ENCODE results near the gene PCDHGB6.
"Not testable (repeated sequence)": the region's sequence is repeated elsewhere in the genome, so short reads cannot be mapped to it uniquely, and the experiment has no call there.

The PCDHGB6 gene

DNA sequence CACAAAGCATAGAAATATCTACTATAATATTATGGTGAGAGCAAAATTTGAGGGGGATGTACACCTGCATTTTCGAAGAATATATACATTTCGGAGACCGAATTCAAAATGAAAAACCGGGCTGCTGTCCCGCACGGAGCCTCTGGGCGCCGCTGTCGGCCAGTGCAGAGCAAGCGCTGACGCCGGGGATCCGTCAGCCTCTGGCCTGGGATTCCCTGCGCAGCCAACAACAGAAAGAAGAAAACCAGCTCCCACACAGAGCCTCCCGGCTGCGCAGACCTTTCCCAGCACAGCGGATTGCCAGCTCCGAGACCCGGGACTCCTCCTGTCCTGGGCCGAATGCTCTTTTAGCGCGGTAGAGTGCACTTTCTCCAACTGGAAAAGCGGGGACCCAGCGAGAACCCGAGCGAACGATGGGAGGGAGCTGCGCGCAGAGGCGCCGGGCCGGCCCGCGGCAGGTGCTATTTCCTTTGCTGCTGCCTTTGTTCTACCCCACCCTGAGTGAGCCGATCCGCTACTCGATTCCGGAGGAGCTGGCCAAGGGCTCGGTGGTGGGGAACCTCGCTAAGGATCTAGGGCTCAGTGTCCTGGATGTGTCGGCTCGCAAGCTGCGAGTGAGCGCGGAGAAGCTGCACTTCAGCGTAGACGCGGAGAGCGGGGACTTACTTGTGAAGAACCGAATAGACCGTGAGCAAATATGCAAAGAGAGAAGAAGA is at the start of gene PCDHGB6:
Gene PCDHGB6, plus strand, starts transcription at position 232 of the 716 bp plus-strand sequence. Its CDS starts 182 bp downstream, at position 414.
- DNase-seq: not testable (repeated sequence)

GRCh38 chr5:141359790-141360426 is 47.9 kb upstream of the PCDHGB6 start, which contains the start of gene PCDHGB2:
PCDHGB2 (plus strand) TSS chr5:141359994; CDS start chr5:141360136, 142 bp downstream.
- peak; percentile 29 for DNase-seq

DNA sequence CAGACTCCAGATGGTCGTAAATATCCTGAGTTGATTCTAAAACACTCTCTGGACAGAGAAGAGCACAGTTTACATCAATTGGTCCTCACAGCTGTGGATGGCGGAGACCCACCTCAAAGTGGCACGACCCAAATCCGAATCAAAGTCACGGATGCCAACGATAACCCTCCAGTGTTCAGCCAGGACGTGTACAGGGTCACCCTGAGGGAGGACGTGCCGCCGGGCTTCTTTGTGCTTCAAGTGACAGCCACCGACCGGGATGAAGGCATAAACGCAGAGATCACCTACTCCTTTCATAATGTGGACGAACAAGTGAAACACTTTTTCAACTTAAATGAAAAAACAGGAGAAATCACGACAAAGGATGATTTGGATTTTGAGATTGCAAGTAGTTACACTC is 47.1 kb upstream of the PCDHGB6 start:
- DNase-seq: no peak

DNA sequence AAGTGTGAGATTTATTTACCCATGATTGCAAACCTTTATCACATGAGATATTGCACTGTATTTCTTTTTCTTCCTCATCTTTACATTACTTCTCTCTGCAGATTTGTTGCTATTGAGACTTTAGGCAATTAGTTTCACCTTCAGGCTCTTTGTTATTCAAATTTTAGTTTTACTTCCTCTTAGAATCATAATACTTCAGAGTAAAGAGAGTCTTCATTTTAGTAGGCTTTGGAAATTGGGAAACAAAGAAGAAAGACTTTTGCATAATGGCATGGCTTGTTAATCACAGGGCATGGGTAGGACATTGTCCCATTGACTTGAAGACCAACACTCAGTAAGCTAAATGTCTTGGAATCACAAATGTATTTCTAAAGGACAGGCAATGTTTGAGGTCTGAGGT is 45.1 kb upstream of the PCDHGB6 start:
- DNase-seq: no peak

DNA sequence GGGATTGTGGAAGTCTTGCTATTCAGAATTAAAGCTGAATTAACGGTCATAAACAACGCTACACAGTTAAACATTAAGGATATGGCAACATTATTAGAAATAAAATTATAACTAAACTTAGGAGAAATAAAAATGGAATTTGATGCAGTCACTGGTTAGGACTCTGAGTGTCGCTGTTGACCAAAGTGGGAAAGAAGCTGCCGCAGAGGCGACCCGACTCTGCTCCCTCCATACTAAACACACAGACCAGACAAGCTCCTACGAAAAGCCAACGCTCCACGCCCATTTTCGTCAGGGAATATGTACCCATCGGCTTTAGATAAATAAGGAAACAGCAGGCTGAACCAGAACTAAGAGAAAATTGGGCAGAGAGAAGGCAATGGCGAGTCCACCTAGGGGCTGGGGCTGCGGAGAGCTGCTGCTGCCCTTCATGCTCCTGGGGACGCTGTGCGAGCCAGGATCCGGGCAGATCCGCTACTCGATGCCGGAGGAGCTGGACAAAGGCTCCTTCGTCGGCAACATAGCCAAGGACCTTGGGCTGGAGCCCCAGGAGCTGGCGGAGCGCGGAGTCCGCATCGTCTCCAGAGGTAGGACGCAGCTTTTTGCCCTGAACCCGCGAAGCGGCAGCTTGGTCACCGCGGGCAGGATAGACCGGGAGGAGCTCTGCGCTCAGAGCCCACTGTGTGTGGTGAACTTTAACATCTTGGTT is 43.7 kb upstream of the PCDHGB6 start, which contains the start of gene PCDHGA5:
Gene PCDHGA5, plus strand, starts transcription at position 211 of the 709 bp plus-strand sequence. Its CDS starts 169 bp downstream, at position 380.
- no peak for DNase-seq

DNA sequence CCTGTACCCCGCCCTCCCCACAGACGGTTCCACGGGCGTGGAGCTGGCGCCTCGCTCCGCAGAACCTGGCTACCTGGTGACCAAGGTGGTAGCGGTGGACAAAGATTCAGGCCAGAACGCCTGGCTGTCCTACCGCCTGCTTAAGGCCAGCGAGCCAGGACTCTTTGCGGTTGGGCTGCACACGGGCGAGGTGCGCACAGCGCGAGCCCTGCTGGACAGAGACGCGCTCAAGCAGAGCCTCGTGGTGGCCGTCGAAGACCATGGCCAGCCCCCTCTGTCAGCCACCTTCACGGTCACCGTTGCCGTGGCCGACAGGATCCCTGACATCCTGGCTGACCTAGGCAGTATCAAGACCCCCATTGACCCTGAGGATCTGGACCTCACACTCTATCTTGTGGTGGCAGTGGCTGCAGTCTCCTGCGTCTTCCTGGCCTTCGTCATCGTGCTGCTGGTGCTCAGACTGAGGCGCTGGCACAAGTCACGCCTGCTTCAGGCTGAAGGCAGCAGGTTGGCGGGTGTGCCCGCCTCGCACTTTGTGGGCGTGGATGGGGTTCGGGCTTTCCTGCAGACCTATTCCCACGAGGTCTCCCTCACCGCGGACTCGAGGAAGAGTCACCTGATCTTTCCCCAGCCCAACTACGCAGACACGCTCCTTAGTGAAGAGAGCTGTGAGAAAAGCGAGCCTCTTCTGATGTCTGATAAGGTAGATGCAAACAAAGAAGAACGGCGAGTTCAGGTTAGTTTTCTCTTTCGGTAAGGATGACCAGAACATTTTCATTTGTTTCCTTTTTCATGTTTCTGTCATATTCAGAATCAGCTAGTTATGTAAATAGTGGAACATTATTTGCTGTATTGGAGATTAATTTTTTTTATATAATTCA is 41.6 kb upstream of the PCDHGB6 start:
- DNase-seq: no peak

GRCh38 chr5:141369994-141370848 is 37.6 kb upstream of the PCDHGB6 start, which contains the start of gene PCDHGB3:
PCDHGB3 (plus strand) TSS chr5:141370242; CDS start chr5:141370395, 153 bp downstream.
- no peak for DNase-seq

- DNase-seq: no peak
Measured at GRCh38 chr5:141371572-141372475, 36.0 kb upstream of the PCDHGB6 start.

GRCh38 chr5:141373673-141374317 is 34.0 kb upstream of the PCDHGB6 start, which contains the start of gene PCDHGA6:
PCDHGA6 (plus strand) TSS chr5:141373891; CDS start chr5:141374084, 193 bp downstream.
- no peak for DNase-seq

GRCh38 chr5:141374627-141375026 is 33.2 kb upstream of the PCDHGB6 start:
- DNase-seq: no peak

DNA sequence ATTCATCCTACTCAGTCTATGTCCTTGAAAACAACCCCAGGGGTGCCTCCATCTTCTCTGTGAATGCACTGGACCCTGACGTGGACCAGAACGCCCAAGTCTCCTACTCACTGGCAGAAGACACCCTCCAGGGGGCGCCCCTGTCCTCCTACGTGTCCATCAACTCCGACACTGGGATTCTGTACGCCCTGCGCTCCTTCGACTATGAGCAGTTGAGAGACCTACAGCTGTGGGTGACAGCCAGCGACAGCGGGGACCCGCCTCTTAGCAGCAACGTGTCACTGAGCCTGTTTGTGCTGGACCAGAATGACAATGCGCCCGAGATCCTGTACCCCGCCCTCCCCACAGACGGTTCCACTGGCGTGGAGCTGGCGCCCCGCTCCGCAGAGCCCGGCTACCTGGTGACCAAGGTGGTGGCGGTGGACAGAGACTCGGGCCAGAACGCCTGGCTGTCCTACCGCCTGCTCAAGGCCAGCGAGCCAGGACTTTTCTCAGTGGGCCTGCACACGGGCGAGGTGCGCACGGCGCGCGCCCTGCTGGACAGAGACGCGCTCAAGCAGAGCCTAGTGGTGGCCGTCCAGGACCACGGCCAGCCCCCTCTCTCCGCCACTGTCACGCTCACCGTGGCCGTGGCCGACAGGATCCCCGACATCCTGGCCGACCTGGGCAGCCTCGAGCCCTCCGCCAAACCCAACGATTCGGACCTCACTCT is 32.2 kb upstream of the PCDHGB6 start:
- DNase-seq: not testable (repeated sequence)

GRCh38 chr5:141382469-141383294 is 25.1 kb upstream of the PCDHGB6 start, which contains the start of gene PCDHGA7:
PCDHGA7 (plus strand) TSS chr5:141382742; CDS start chr5:141382900, 158 bp downstream.
- no peak for DNase-seq

GRCh38 chr5:141383345-141383744 is 24.5 kb upstream of the PCDHGB6 start:
- no peak for DNase-seq

DNA sequence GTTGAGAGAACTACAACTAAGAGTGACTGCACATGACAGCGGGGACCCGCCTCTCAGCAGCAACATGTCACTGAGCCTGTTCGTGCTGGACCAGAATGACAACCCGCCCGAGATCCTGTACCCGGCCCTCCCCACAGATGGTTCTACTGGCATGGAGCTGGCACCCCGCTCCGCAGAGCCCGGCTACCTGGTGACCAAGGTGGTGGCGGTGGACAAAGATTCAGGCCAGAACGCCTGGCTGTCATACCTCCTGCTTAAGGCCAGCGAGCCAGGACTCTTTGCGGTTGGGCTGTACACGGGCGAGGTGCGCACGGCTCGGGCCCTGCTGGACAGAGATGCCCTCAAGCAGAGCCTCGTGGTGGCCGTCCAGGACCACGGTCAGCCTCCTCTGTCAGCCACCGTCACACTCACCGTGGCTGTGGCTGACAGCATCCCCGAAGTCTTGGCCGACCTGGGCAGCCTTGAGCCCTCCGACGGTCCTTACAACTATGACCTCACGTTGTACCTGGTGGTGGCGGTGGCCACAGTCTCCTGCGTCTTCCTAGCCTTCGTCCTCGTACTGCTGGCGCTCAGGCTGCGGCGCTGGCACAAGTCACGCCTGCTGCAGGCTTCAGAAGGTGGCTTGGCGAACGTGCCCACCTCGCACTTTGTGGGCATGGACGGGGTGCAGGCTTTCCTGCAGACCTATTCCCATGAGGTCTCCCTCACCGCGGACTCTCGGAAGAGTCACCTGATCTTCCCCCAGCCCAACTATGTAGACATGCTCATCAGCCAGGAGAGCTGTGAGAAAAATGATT is 23.2 kb upstream of the PCDHGB6 start:
- DNase-seq: no peak

DNA sequence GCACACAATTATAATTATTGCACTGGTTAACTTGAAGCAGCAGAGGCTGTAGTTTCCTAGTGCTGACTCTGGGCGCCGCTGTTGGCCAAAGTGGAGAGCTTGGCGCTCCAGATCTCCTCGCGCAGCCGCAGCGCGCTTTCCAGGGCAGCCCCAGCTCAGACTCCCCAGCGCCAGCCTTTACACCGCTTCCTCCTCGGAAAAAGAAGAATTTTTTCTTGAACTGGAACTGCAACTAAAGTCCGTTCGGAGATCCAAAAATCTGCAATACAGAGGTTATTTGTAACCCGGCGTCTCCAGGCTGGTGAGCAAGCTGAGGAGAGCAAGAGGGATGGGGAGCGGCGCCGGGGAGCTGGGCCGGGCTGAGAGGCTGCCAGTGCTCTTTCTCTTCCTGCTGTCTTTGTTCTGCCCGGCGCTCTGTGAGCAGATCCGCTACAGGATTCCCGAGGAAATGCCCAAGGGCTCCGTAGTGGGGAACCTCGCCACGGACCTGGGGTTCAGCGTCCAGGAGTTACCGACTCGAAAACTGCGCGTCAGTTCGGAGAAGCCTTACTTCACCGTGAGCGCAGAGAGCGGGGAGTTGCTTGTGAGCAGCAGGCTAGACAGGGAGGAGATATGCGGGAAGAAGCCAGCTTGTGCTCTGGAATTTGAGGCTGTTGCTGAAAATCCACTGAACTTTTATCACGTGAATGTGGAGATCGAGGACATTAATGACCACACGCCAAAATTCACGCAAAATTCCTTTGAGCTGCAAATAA is 20.1 kb upstream of the PCDHGB6 start, which contains the start of gene PCDHGB4:
Gene PCDHGB4, plus strand, starts transcription at position 142 of the 755 bp plus-strand sequence. Its CDS starts 187 bp downstream, at position 329.
- DNase-seq: not testable (repeated sequence)

GRCh38 chr5:141388661-141389060 is 19.2 kb upstream of the PCDHGB6 start:
- DNase-seq: no peak
